Pericardium fibroblast (primary cell): ENCODE results near the gene ZNF500. TPM values are rescaled to one million over a fixed set of nuclear protein-coding genes. Genes with fewer than 3 reads are reported as not detected.

Experiments
- total RNA-seq: library from RNA; depleted of rRNA; stranded (reverse); fragments of >200 nt; gene quantifications from 2 replicates; pipeline ENCODE4 v1.2.3, GENCODE V29; 2015

The ZNF500 gene
- 6.0 and 9.5 TPM in 2 replicates for total RNA-seq

GRCh38 chr16:4766875-4767628, at the start of gene ZNF500:
Gene ZNF500 (minus strand): TSS chr16:4767162. CDS start chr16:4765978, 1,184 bp downstream.

DNA sequence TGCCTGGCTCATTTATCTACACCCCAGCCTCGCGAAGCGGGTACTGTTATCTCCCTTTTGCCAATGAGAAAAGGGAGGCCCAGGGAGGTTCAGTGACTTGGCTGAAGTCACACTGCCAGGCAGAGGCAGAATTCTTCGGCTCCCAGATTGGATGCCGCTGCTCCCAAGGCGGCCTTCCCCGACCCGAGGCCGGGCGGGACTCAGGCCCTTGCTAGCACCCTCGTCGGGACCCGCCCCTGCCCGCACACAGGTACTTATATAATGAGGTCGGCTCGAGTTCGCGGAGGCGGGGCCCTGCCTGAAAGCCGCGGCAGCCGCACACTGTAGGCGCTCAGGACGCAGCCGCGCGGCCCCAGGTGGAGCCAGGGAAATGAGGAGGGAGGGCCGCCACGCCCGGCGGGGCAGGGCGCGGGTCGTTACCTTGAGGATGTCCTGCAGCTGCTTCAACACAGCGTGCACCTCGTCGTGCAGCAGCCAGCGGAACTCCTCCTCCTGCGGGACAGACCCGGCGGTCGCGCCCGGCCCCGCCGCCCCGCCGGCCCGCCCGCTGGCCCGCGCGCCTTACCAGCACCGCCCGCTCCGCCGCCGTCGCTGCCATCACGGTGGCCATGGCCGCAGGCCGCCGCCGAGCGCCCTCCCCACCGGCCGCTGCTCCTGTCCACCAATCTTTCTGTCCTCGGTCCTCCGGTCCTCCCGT, 35.1 kb upstream of the ZNF500 start, which contains the start of gene ROGDI:
ROGDI (minus strand) TSS at position 672 of the 697 bp plus-strand sequence; CDS start at position 610, 62 bp downstream.

DNA sequence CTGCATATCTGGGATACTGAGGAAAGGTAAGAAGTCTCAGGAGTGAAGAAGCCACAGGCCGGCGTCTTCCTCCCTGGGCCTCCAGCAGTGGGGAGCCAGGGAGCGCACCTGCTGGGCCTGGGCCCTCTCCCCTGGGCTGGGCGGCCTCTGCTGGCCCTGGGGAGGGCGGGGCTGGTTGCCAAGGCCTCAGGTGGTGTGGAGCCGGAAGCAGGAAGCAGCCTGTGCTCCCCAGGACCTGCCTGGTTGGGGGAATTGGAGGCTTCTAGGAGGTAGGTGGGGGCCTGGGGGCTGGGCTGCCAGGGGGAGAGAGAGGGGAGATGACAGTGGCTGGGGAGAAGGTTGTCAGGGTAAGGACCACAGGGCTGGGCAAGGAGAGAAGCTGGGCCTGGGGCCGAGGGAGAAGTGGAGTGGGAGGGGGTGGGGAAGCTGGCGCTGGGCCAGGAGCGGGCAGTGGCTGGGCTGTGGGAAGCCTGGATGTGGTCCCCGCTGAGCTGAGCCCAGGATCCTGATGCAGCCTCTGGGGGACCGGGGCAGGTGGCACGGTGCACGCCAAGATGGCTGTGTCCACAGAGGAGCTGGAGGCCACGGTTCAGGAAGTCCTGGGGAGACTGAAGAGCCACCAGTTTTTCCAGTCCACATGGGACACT, 28.3 kb upstream of the ZNF500 start, which contains the start of gene SMIM22:
SMIM22 (plus strand) TSS at position 189 of the 647 bp plus-strand sequence; CDS start at position 555, 366 bp downstream.

DNA sequence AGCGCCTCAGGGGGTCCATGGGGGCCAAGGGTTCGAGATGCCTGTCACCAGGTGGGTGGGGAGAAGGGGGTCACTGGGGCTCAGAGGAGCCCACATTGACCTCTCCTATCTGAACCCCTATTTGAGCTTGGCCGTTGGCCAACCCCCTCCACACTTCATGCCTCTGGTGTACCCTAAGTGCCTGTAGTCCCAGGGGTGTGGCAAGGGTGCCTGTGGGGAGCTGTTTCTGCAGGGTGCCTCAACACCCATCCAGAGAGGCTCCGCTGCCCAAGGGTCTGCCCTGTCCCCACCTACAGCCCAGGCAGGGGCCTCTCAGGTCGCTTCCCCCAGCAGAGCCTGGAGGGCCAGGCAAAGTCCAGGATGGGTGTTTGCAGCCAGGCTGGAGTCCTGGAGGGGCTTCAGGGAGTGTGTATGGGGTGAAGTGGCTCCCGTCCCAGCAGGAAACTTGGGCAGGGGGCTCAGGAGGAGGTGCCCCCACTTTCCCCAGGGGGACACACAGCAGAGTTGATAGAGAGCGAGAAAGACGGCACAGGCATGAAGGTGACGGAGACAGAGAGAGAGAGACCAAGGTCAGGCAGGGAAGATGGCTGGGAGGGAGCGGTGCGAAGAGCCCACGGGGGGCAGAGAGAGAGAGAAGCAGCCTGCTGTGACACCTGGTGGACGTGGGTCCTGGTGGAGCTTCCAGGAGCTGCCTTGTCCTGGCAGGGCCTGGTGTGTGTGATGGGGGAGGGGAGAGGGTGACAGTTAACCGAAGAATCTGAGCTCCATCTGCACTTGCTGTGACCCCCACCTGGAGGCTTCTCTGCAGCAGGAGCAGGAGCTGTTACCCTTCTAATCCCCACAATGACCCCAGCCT, 20.9 kb upstream of the ZNF500 start, which contains the start of gene SEPTIN12:
SEPTIN12 (minus strand) TSS at position 719 of the 856 bp plus-strand sequence; CDS start at position 19, 700 bp downstream.

GRCh38 chr16:4734063-4734729, 32.8 kb downstream of the ZNF500 start, which contains the start of the genes ANKS3 and DNAAF8:
Gene ANKS3 (minus strand): TSS chr16:4734271. CDS start chr16:4730149, 4,122 bp downstream.
Gene DNAAF8 (plus strand): TSS chr16:4734537. CDS start chr16:4736515, 1,978 bp downstream.

Other genes starting within 250 kb of the ZNF500 start
- 16.5 and 18.2 TPM in 2 replicates for gene CDIP1, start 228.4 kb downstream of the ZNF500 start, total RNA-seq
- gene C16orf96, start 210.8 kb downstream of the ZNF500 start, total RNA-seq = 0.09 TPM in 1 of 2 replicates, not detected in the other
- 14.2 and 15.4 TPM in 2 replicates for gene UBALD1, start 152.3 kb downstream of the ZNF500 start, total RNA-seq
- gene MGRN1, start 142.3 kb downstream of the ZNF500 start, total RNA-seq = 23.9 and 31.6 TPM in 2 replicates
- gene NUDT16L1, start 73.6 kb downstream of the ZNF500 start, total RNA-seq = 22.4 and 24.9 TPM in 2 replicates
- 10.4 and 16.0 TPM in 2 replicates for gene ANKS3, start 32.9 kb downstream of the ZNF500 start, total RNA-seq
- gene DNAAF8, start 32.6 kb downstream of the ZNF500 start, total RNA-seq = 0.09 and 5.1 TPM in 2 replicates
- not detected in 2 replicates for gene SEPTIN12, start 21.2 kb upstream of the ZNF500 start, total RNA-seq
- not detected in 2 replicates for gene SMIM22, start 28.2 kb upstream of the ZNF500 start, total RNA-seq
- 15.2 and 42.6 TPM in 2 replicates for gene ROGDI, start 35.5 kb upstream of the ZNF500 start, total RNA-seq
- gene GLYR1, start 80.1 kb upstream of the ZNF500 start, total RNA-seq = 23.7 and 31.3 TPM in 2 replicates
- gene UBN1, start 80.3 kb upstream of the ZNF500 start, total RNA-seq = 26.7 and 33.5 TPM in 2 replicates
- gene PPL, start 170.0 kb upstream of the ZNF500 start, total RNA-seq = 13.3 and 49.7 TPM in 2 replicates
- under 0.01 and 0.47 TPM in 2 replicates for gene SEC14L5, start 191.2 kb upstream of the ZNF500 start, total RNA-seq